Osteocyte (in vitro differentiated cells): ENCODE data around the gene CCNB1. TPM values are rescaled to one million over a fixed set of nuclear protein-coding genes. Genes with fewer than 3 reads are reported as not detected.
"Not testable (repeated sequence)": the region's sequence is repeated elsewhere in the genome, so short reads cannot be mapped to it uniquely, and the experiment has no call there.

Source experiments
- DNase-seq: peaks from one replicate; pipeline ENCODE4 v3.0.0; 2021; ENCODE audit warnings: mixed read lengths; ENCODE audit not compliant: unreplicated experiment; ENCODE audit errors: extremely low spot score
- H3K27ac Mint-ChIP-seq: one replicate; pipeline ENCODE4 v1.8.0; 2021; ENCODE audit warnings: mild to moderate bottlenecking, mixed read lengths; ENCODE audit not compliant: unreplicated experiment
- H3K27me3 Mint-ChIP-seq: one replicate; pipeline ENCODE4 v1.8.0; 2021; ENCODE audit warnings: mixed read lengths; ENCODE audit not compliant: unreplicated experiment
- H3K36me3 Mint-ChIP-seq: one replicate; pipeline ENCODE4 v1.8.0; 2021; ENCODE audit warnings: mixed read lengths; ENCODE audit not compliant: unreplicated experiment
- H3K4me1 Mint-ChIP-seq: one replicate; pipeline ENCODE4 v1.8.0; 2021; ENCODE audit warnings: mixed read lengths; ENCODE audit not compliant: unreplicated experiment
- H3K4me3 Mint-ChIP-seq: one replicate; pipeline ENCODE4 v1.8.0; 2021; ENCODE audit warnings: mild to moderate bottlenecking, moderate library complexity, mixed read lengths; ENCODE audit not compliant: unreplicated experiment
- H3K9me3 Mint-ChIP-seq: one replicate; pipeline ENCODE4 v1.8.0; 2021; ENCODE audit warnings: mixed read lengths; ENCODE audit not compliant: unreplicated experiment
- CTCF ChIP-seq: fragments of 200-600 bp; sonication (generic); IDR thresholded peaks from 2 replicates; pipeline ENCODE4 v1.5.0; 2021; ENCODE audit warnings: antibody characterized with exemption, mild to moderate bottlenecking, moderate library complexity
- total RNA-seq: library from RNA; stranded (reverse); gene quantifications from 2 replicates; pipeline ENCODE4 v1.2.1, GENCODE V29; 2021

The CCNB1 gene
- total RNA-seq, 1 donor from 2014 or later = 39.3 TPM

GRCh38 chr5:69217151-69217511 is 50.2 kb downstream of the CCNB1 start:
- Mint-ChIP-seq H3K27me3 (no peaks in the 10 kb centered on the region), H3K4me3 (peak overlapping the region; percentile 96), H3K27ac (no peak overlapping the region), H3K36me3 (peaks cover 5% of the 10 kb centered on the region), H3K9me3 (no peaks in the 10 kb centered on the region), H3K4me1 (peaks cover 20% of the 10 kb centered on the region)
- no peak for TF ChIP-seq CTCF
- DNase-seq = no peak

GRCh38 chr5:69217548-69218526 is 50.9 kb downstream of the CCNB1 start:
- Mint-ChIP-seq H3K36me3 (peaks cover 5% of the 10 kb centered on the region), H3K4me3 (peak overlapping the region; percentile 96), H3K27ac (peak overlapping the region; percentile 95), H3K4me1 (peaks cover 22% of the 10 kb centered on the region), H3K9me3 (no peaks in the 10 kb centered on the region), H3K27me3 (no peaks in the 10 kb centered on the region)
- TF ChIP-seq CTCF = peak; percentile 28
- peak; percentile 97 for DNase-seq

GRCh38 chr5:69219939-69220338 is 53.0 kb downstream of the CCNB1 start:
- peaks cover 5% of the 10 kb centered on the region for H3K36me3 Mint-ChIP-seq
- H3K4me1 Mint-ChIP-seq = peaks cover 19% of the 10 kb centered on the region
- no peaks in the 10 kb centered on the region for H3K27me3 Mint-ChIP-seq
- H3K4me3 Mint-ChIP-seq = no peak overlapping the region
- TF ChIP-seq CTCF = no peak
- DNase-seq = no peak
- no peaks in the 10 kb centered on the region for H3K9me3 Mint-ChIP-seq
- no peak overlapping the region for H3K27ac Mint-ChIP-seq

GRCh38 chr5:69220371-69220770 is 53.4 kb downstream of the CCNB1 start:
- not testable (repeated sequence) for H3K9me3 Mint-ChIP-seq, H3K4me3 Mint-ChIP-seq, H3K27ac Mint-ChIP-seq, H3K27me3 Mint-ChIP-seq, H3K36me3 Mint-ChIP-seq
- peaks cover 19% of the 10 kb centered on the region for H3K4me1 Mint-ChIP-seq
- DNase-seq = peak; percentile 49

- peak; percentile 30 for DNase-seq
- H3K4me1 Mint-ChIP-seq = peaks cover 19% of the 10 kb centered on the region
- not testable (repeated sequence) for H3K9me3 Mint-ChIP-seq, H3K27ac Mint-ChIP-seq, H3K4me3 Mint-ChIP-seq, H3K36me3 Mint-ChIP-seq, H3K27me3 Mint-ChIP-seq
Observed at GRCh38 chr5:69220833-69221232, 53.9 kb downstream of the CCNB1 start.

GRCh38 chr5:69224520-69224919 is 57.6 kb downstream of the CCNB1 start:
- no peak overlapping the region for H3K27ac Mint-ChIP-seq
- H3K27me3 Mint-ChIP-seq = no peaks in the 10 kb centered on the region
- no peak for TF ChIP-seq CTCF
- peak; percentile 59 for DNase-seq
- H3K4me1 Mint-ChIP-seq = peaks cover 3% of the 10 kb centered on the region
- no peaks in the 10 kb centered on the region for H3K9me3 Mint-ChIP-seq
- H3K36me3 Mint-ChIP-seq = peaks cover 15% of the 10 kb centered on the region
- no peak overlapping the region for H3K4me3 Mint-ChIP-seq
